ENCODE measurements around the gene TMPRSS4. TPM values are rescaled to one million over a fixed set of nuclear protein-coding genes. Genes with fewer than 3 reads are reported as not detected.

TMPRSS4 gene
- total RNA-seq, 1 experiment from 2014 or later = not detected

DNA sequence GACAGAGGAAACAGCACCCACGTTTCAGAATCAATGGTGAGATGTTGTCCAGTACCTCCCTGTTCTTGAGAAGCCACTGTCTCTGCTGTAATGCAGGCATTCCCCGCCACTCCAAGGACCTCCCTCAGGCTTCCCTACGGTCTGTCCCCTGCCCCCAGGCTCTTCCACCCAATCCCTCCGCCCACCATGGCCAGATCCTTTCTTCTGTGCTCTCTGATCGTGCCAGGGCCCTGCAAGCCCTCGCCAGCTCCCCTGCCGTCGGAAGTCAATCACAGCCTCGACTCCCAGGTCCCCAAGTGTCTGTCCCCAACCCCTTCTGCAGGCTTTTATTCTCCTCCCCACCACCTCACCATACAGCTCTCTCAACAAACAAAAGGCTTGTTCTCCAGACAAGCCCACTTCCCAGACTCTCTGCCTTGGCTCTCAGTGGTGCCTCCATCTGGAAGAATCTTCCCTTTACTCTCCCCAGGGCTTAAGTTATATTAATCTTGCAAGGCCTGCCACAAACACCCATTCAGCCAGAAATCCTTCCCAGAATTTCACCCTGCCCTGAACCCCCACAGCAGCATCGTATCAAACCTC is 62.1 kb downstream of the TMPRSS4 start:
- CTCF ChIA-PET = interaction anchor here (0.6 to 2.0 kb wide), 4 partner anchors 33 to 873 kb away, joined by 3 to 13 read pairs (median 6); no protein-coding TSS in a partner anchor
- H3K4me3 Mint-ChIP-seq (ENCODE audit: unreplicated experiment) = no peak overlapping the region
- no TSS peak for BruUV-seq (replicated peaks)
- POLR2A ChIA-PET = no interaction called here
- peaks cover 15% of the 10 kb centered on the region for H3K4me1 Mint-ChIP-seq (ENCODE audit: insufficient read depth, unreplicated experiment)
- no peaks in the 10 kb centered on the region for H3K36me3 Mint-ChIP-seq (ENCODE audit: insufficient read depth, unreplicated experiment)
- intact Hi-C loops (cut with micrococcal nuclease) = no loop called here
- H3K9me3 Mint-ChIP-seq (ENCODE audit: unreplicated experiment) = no peaks in the 10 kb centered on the region
- TF ChIP-seq, protein P1, sequence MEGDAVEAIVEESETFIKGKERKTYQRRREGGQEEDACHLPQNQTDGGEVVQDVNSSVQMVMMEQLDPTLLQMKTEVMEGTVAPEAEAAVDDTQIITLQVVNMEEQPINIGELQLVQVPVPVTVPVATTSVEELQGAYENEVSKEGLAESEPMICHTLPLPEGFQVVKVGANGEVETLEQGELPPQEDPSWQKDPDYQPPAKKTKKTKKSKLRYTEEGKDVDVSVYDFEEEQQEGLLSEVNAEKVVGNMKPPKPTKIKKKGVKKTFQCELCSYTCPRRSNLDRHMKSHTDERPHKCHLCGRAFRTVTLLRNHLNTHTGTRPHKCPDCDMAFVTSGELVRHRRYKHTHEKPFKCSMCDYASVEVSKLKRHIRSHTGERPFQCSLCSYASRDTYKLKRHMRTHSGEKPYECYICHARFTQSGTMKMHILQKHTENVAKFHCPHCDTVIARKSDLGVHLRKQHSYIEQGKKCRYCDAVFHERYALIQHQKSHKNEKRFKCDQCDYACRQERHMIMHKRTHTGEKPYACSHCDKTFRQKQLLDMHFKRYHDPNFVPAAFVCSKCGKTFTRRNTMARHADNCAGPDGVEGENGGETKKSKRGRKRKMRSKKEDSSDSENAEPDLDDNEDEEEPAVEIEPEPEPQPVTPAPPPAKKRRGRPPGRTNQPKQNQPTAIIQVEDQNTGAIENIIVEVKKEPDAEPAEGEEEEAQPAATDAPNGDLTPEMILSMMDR (IDR thresholded peaks at IDR 0.05; ENCODE audit: unreplicated experiment) = no peak
- H3K27ac Mint-ChIP-seq (ENCODE audit: low read depth, unreplicated experiment) = no peak overlapping the region
- no peak for DNase-seq (ENCODE audit: unreplicated experiment)
- peaks cover 54% of the 10 kb centered on the region for H3K27me3 Mint-ChIP-seq (ENCODE audit: insufficient read depth, unreplicated experiment)

DNA sequence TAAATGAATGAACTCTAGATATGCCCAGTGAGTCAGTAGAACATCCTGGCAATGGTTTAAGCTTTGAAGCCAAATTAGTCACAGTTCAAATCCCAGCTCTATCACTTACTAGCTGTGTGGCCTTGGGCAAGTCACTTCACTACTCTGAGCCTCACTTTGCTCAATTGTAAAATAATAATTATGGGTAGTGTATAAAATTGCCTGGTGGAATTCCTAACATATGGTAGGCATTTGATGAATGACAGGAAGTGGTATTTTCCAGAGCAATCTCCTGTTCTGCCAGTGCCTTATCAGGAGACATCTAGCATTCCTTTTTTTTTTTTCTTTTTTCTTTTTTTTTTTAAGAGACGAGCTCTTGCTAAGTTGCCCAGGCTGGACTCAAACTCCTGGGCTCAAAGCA is 62.7 kb downstream of the TMPRSS4 start:
- H3K27ac Mint-ChIP-seq (ENCODE audit: low read depth, unreplicated experiment) = no peak overlapping the region
- H3K9me3 Mint-ChIP-seq (ENCODE audit: unreplicated experiment) = no peaks in the 10 kb centered on the region
- H3K27me3 Mint-ChIP-seq (ENCODE audit: insufficient read depth, unreplicated experiment) = peaks cover 54% of the 10 kb centered on the region
- BruUV-seq (replicated peaks) = no TSS peak
- intact Hi-C loops (cut with micrococcal nuclease) = no loop called here
- CTCF ChIA-PET = interaction anchor here (1.1 to 2.0 kb wide), 2 partner anchors 32 kb away, joined by 3 to 13 read pairs; no protein-coding TSS in a partner anchor
- no peak for DNase-seq (ENCODE audit: unreplicated experiment)
- peaks cover 15% of the 10 kb centered on the region for H3K4me1 Mint-ChIP-seq (ENCODE audit: insufficient read depth, unreplicated experiment)
- no peak overlapping the region for H3K4me3 Mint-ChIP-seq (ENCODE audit: unreplicated experiment)
- POLR2A ChIA-PET = interaction anchor here (0.6 to 0.7 kb wide), 2 partner anchors 196 to 461 kb away, joined by 3 read pairs; no protein-coding TSS in a partner anchor
- H3K36me3 Mint-ChIP-seq (ENCODE audit: insufficient read depth, unreplicated experiment) = no peaks in the 10 kb centered on the region
- TF ChIP-seq, protein P1 (IDR thresholded peaks at IDR 0.05; ENCODE audit: unreplicated experiment) = no peak

DNA sequence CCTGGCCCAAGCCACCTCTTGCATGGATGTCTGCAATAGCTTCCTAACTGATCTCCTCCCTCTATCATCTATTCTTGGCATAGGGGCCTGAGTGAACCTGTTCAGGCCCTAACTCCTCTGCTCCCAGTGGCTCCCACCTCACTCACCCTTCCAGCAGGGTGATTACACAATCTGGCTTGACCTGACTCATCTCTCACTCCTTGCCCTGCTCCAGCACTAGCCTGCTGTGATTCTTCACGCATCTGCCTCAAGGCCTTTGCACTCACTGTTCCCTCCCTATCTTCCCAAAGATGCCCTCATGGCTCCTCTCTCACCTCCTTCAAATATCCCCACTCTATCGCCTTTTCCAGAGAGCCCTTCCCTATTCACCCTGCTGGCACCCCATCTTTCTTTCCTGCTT is 65.2 kb downstream of the TMPRSS4 start:
- intact Hi-C loops (cut with micrococcal nuclease) = loop anchor here (5.0 kb wide), 1 partner anchor 345 kb away; no protein-coding TSS in a partner anchor

DNA sequence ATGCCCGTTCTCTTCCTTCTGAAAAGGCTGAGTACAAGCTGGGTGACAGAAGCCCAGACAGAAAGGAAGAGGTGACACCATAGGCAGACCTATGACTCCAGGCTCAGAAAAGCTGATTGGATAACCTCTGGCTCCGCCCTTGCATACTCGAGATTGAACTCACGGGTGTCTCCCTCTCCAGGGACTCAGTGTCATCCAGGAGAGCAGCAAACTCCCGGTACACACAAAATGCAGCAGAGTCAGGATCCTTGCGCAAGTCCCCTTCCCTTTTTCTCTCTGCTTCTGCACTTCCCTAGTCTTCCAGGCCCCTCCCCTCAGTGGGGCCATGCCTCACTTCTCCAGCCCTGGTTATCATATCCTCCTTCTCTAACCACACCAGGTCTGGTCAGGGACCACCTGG is 65.9 kb downstream of the TMPRSS4 start:
- Mint-ChIP-seq H3K36me3 (ENCODE audit: insufficient read depth, unreplicated experiment) (no peaks in the 10 kb centered on the region), H3K9me3 (ENCODE audit: unreplicated experiment) (no peaks in the 10 kb centered on the region), H3K27ac (ENCODE audit: low read depth, unreplicated experiment) (no peak overlapping the region), H3K4me3 (ENCODE audit: unreplicated experiment) (no peak overlapping the region), H3K4me1 (ENCODE audit: insufficient read depth, unreplicated experiment) (peaks cover 15% of the 10 kb centered on the region), H3K27me3 (ENCODE audit: insufficient read depth, unreplicated experiment) (peaks cover 43% of the 10 kb centered on the region)
- CTCF ChIA-PET = interaction anchor here (0.5 to 4.5 kb wide), 8 partner anchors 19 to 534 kb away, joined by 3 to 66 read pairs (median 4); no protein-coding TSS in a partner anchor
- DNase-seq (ENCODE audit: unreplicated experiment) = peak; percentile 18
- no TSS peak for BruUV-seq (replicated peaks)
- POLR2A ChIA-PET = interaction anchor here (0.9 to 1.6 kb wide), 3 partner anchors 33 to 149 kb away, joined by 3 read pairs; partner anchors contain the start of genes MPZL3 and SCN2B
- TF ChIP-seq, protein P1 (IDR thresholded peaks at IDR 0.05; ENCODE audit: unreplicated experiment) = no peak
- intact Hi-C loops (cut with micrococcal nuclease) = loop anchor here (5.0 kb wide), 1 partner anchor 344 kb away; no protein-coding TSS in a partner anchor

More for the DNA sequence above, 65.2 kb downstream of the TMPRSS4 start:
- DNase-seq (ENCODE audit: unreplicated experiment) = peak; percentile 92
- H3K9me3 Mint-ChIP-seq (ENCODE audit: unreplicated experiment) = no peaks in the 10 kb centered on the region
- peaks cover 15% of the 10 kb centered on the region for H3K4me1 Mint-ChIP-seq (ENCODE audit: insufficient read depth, unreplicated experiment)
- H3K27me3 Mint-ChIP-seq (ENCODE audit: insufficient read depth, unreplicated experiment) = peaks cover 49% of the 10 kb centered on the region
- H3K36me3 Mint-ChIP-seq (ENCODE audit: insufficient read depth, unreplicated experiment) = no peaks in the 10 kb centered on the region
- TF ChIP-seq, protein P1 (IDR thresholded peaks at IDR 0.05; ENCODE audit: unreplicated experiment) = no peak
- no peak overlapping the region for H3K27ac Mint-ChIP-seq (ENCODE audit: low read depth, unreplicated experiment)
- CTCF ChIA-PET = interaction anchor here (0.7 to 4.5 kb wide), 5 partner anchors 22 to 335 kb away, joined by 3 to 66 read pairs (median 4); no protein-coding TSS in a partner anchor
- no TSS peak for BruUV-seq (replicated peaks)
- POLR2A ChIA-PET = no interaction called here
- H3K4me3 Mint-ChIP-seq (ENCODE audit: unreplicated experiment) = no peak overlapping the region

Measured in MCF 10A (cell line).